AG04449 (cell line): ENCODE results near the gene SGMS1.

ENCODE experiments used
- CTCF ChIA-PET: fragments of 350-600 bp; formaldehyde crosslinking; extraction: SDS; loops from one replicate; lab custom pipeline; 2021; ENCODE audit warnings: antibody characterized with exemption; lab: Yijun Ruan, JAX
- POLR2A ChIA-PET: fragments of 400-600, 350-600 bp; formaldehyde crosslinking; extraction: SDS; loops from one replicate; lab custom pipeline; 2020; ENCODE audit warnings: antibody characterized with exemption, inconsistent platforms; lab: Yijun Ruan, JAX
- DNase-seq: peaks from one replicate; pipeline ENCODE4 v3.0.0-alpha.2; 2010; ENCODE audit warnings: low read depth, low spot score
- H3K4me3 ChIP-seq: 2 replicates; pipeline ENCODE4 v1.5.1; 2011; ENCODE audit warnings: low read depth, mild to moderate bottlenecking, control low read depth, low read length
- CTCF ChIP-seq: IDR thresholded peaks from one replicate; pipeline ENCODE4 v1.5.1; 2011; ENCODE audit warnings: mild to moderate bottlenecking, moderate library complexity, low read length, control low read depth, inconsistent platforms; ENCODE audit not compliant: insufficient read depth; ENCODE audit errors: missing control alignments

Gene SGMS1

DNA sequence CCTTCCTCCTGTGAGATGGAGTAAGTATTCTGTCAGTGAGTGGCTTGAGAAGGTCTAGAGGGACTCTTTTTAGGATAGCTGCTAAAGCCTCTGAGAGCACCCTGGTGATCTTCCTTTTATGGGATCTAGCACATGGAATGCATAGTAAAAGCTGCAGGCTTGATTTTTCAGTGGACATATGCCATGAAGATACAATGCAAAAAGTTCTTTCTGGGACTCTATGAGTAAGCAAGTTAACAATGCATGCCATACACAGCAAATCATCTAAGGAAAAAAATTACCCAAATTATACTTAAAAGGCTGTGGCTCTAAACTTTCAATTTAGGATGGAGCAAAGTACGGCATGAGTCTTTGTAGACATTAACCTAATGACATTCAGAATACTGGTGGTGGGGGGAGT lies 154.5 kb downstream of the SGMS1 start:
- CTCF ChIA-PET, result no interaction called here
- POLR2A ChIA-PET, result interaction anchor here (0.6 kb wide), 1 partner anchor 208 kb away, joined by 3 read pairs; no protein-coding TSS in a partner anchor
- no peak overlapping the region for H3K4me3 ChIP-seq
- TF ChIP-seq CTCF, result no peak
- DNase-seq, result peak; percentile 28

GRCh38 chr10:50467209-50467608 lies 156.5 kb downstream of the SGMS1 start:
- TF ChIP-seq CTCF, result no peak

GRCh38 chr10:50464004-50464409 lies 159.7 kb downstream of the SGMS1 start:
- CTCF ChIA-PET, result no interaction called here
- no peak overlapping the region for H3K4me3 ChIP-seq
- POLR2A ChIA-PET, result no interaction called here
- no peak for TF ChIP-seq CTCF
- no peak for DNase-seq

More at GRCh38 chr10:50467209-50467608, 156.5 kb downstream of the SGMS1 start:
- ChIA-PET CTCF (no interaction called here), POLR2A (no interaction called here)
- no peak overlapping the region for H3K4me3 ChIP-seq
- DNase-seq, result no peak

- no peak for TF ChIP-seq CTCF
- DNase-seq, result no peak
- no peak overlapping the region for H3K4me3 ChIP-seq
- ChIA-PET CTCF (interaction anchor here (0.6 to 1.9 kb wide), 2 partner anchors 11 to 48 kb away, joined by 3 to 4 read pairs; no protein-coding TSS in a partner anchor), POLR2A (no interaction called here)
These were observed 161.9 kb downstream of the SGMS1 start for GRCh38 chr10:50461834-50462233.

GRCh38 chr10:50461123-50461522 lies 162.6 kb downstream of the SGMS1 start:
- DNase-seq, result no peak
- TF ChIP-seq CTCF, result no peak
- ChIA-PET CTCF (interaction anchor here (1.9 kb wide), 1 partner anchor 11 kb away, joined by 4 read pairs; no protein-coding TSS in a partner anchor), POLR2A (no interaction called here)
- H3K4me3 ChIP-seq, result no peak overlapping the region

DNA sequence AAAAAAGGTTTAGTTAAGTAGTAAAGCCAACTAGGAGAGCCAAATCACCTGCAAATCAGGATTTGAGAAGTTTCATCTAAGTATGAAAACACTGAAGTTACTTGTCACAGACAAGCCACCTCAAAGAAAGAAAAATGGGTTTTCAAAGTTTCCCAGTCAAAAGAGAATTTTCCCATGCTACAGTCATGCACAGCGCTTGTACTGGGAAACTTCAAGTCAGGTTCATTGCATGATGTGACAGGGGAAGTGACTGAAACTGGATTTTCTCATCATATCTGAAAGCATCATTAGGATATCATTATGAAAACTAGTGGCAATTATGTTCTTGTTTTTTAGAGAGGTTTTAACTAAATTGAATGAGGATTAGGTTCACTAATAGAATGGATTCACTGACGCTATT lies 167.0 kb downstream of the SGMS1 start:
- DNase-seq, result no peak
- CTCF ChIA-PET, result no interaction called here
- TF ChIP-seq CTCF, result no peak
- H3K4me3 ChIP-seq, result no peak overlapping the region
- POLR2A ChIA-PET, result no interaction called here
